H9 (cell line): Measurements from ENCODE around the gene SLC47A2. TPM values are rescaled to one million over a fixed set of nuclear protein-coding genes. Genes with fewer than 3 reads are reported as not detected.

Experiments
- DNase-seq: peaks from one replicate; pipeline ENCODE4 v3.0.0-alpha.2; 2017
- H2AFZ ChIP-seq: one replicate; pipeline ENCODE4 v1.6.1; 2013; ENCODE audit warnings: mild to moderate bottlenecking, low read length, control low read depth, moderate library complexity
- H2AK5ac ChIP-seq: 2 replicates; pipeline ENCODE4 v1.6.1; 2013; ENCODE audit warnings: low read length, control low read depth, mixed read lengths; ENCODE audit not compliant: insufficient read length
- H2BK120ac ChIP-seq: one replicate; pipeline ENCODE4 v1.6.1; 2013; ENCODE audit warnings: low read depth, mild to moderate bottlenecking, low read length, control low read depth, inconsistent platforms; ENCODE audit not compliant: poor library complexity, severe bottlenecking
- H2BK12ac ChIP-seq: 2 replicates; pipeline ENCODE4 v1.6.1; 2013; ENCODE audit warnings: low read length, control low read depth, mixed read lengths, low read depth; ENCODE audit not compliant: insufficient read length
- H2BK15ac ChIP-seq: 2 replicates; pipeline ENCODE4 v1.6.1; 2013; ENCODE audit warnings: low read depth, low read length, control low read depth
- H2BK20ac ChIP-seq: one replicate; pipeline ENCODE4 v1.6.1; 2013; ENCODE audit warnings: low read depth, mild to moderate bottlenecking, low read length, control low read depth, inconsistent platforms; ENCODE audit not compliant: poor library complexity, severe bottlenecking
- H2BK5ac ChIP-seq: 2 replicates; pipeline ENCODE4 v1.6.1; 2013; ENCODE audit warnings: low read length, control low read depth, mixed read lengths; ENCODE audit not compliant: insufficient read length
- H3K14ac ChIP-seq: 2 replicates; pipeline ENCODE4 v1.6.1; 2013; ENCODE audit warnings: low read length, control low read depth; ENCODE audit not compliant: insufficient read depth
- H3K18ac ChIP-seq: 2 replicates; pipeline ENCODE4 v1.6.1; 2013; ENCODE audit warnings: low read depth, mild to moderate bottlenecking, mixed read lengths, low read length, control low read depth; ENCODE audit not compliant: insufficient read length
- H3K23ac ChIP-seq: 2 replicates; pipeline ENCODE4 v1.6.1; 2013; ENCODE audit warnings: low read length, control low read depth, mixed read lengths, low read depth; ENCODE audit not compliant: insufficient read length
- H3K23me2 ChIP-seq: 2 replicates; pipeline ENCODE4 v1.6.1; 2013; ENCODE audit warnings: low read depth, mild to moderate bottlenecking, mixed read lengths, low read length, control low read depth; ENCODE audit not compliant: insufficient read length, poor library complexity, severe bottlenecking
- H3K27ac ChIP-seq: 2 replicates; pipeline ENCODE4 v1.5.1; 2013; ENCODE audit warnings: low read length, control low read depth, mixed read lengths, low read depth; ENCODE audit not compliant: insufficient read length
- H3K27me3 ChIP-seq: 2 replicates; pipeline ENCODE4 v1.6.1; 2013; ENCODE audit warnings: low read length, control low read depth, inconsistent platforms; ENCODE audit not compliant: insufficient read depth
- H3K4ac ChIP-seq: 2 replicates; pipeline ENCODE4 v1.6.1; 2013; ENCODE audit warnings: low read depth, mild to moderate bottlenecking, control low read depth, inconsistent platforms, low read length, moderate library complexity
- H3K4me1 ChIP-seq: 2 replicates; pipeline ENCODE4 v1.6.1; 2013; ENCODE audit warnings: low read length, control low read depth, inconsistent platforms; ENCODE audit not compliant: insufficient read depth
- H3K4me2 ChIP-seq: 2 replicates; pipeline ENCODE4 v1.6.1; 2013; ENCODE audit warnings: low read length, control low read depth, mixed read lengths; ENCODE audit not compliant: insufficient read length, insufficient read depth
- H3K56ac ChIP-seq: 2 replicates; pipeline ENCODE4 v1.6.1; 2013; ENCODE audit warnings: low read depth, mild to moderate bottlenecking, mixed read lengths, low read length, control low read depth; ENCODE audit not compliant: insufficient read length
- H3K79me1 ChIP-seq: 2 replicates; pipeline ENCODE4 v1.6.1; 2013; ENCODE audit warnings: low read depth, mild to moderate bottlenecking, moderate library complexity, low read length, control low read depth, inconsistent platforms; ENCODE audit not compliant: insufficient read depth, poor library complexity, severe bottlenecking
- H3K79me2 ChIP-seq: 2 replicates; pipeline ENCODE4 v1.6.1; 2013; ENCODE audit warnings: low read length, control low read depth, inconsistent platforms; ENCODE audit not compliant: insufficient read depth
- H3K9ac ChIP-seq: 2 replicates; pipeline ENCODE4 v1.6.1; 2013; ENCODE audit warnings: low read length, control low read depth, mixed read lengths; ENCODE audit not compliant: insufficient read length; ENCODE audit errors: extremely low read depth
- H3K9me3 ChIP-seq: one replicate; pipeline ENCODE4 v1.6.1; 2013; ENCODE audit warnings: low read depth, low read length, inconsistent platforms; ENCODE audit not compliant: control insufficient read depth
- H3T11ph ChIP-seq: one replicate; pipeline ENCODE4 v1.6.1; 2013; ENCODE audit warnings: mild to moderate bottlenecking, low read length, control low read depth, inconsistent platforms
- H4K20me1 ChIP-seq: one replicate; pipeline ENCODE4 v1.6.1; 2013; ENCODE audit not compliant: control insufficient read depth, insufficient read length, insufficient read depth
- H4K5ac ChIP-seq: 2 replicates; pipeline ENCODE4 v1.6.1; 2013; ENCODE audit warnings: low read depth, mild to moderate bottlenecking, mixed read lengths, low read length, control low read depth; ENCODE audit not compliant: insufficient read length
- H4K8ac ChIP-seq: replicated peaks from 2 replicates; pipeline ENCODE4 v1.6.1; 2013; ENCODE audit warnings: low read length, control low read depth, mixed read lengths, low read depth; ENCODE audit not compliant: insufficient read length
- H4K91ac ChIP-seq: 2 replicates; pipeline ENCODE4 v1.6.1; 2013; ENCODE audit warnings: low read depth, mild to moderate bottlenecking, moderate library complexity, mixed read lengths, low read length, control low read depth; ENCODE audit not compliant: insufficient read length
- H3K27ac Mint-ChIP-seq, 3 experiments: 2 replicates in 2 of 3; 3 replicates in 1 of 3; pipeline ENCODE4 v1.8.0; 2020 to 2021; ENCODE audit warnings: mixed read lengths in 3 of 3, mild to moderate bottlenecking in 1 of 3, moderate library complexity in 1 of 3
- H3K27me3 Mint-ChIP-seq: 2 replicates; pipeline ENCODE4 v1.8.0; 2021; ENCODE audit warnings: low read depth, mild to moderate bottlenecking, moderate library complexity, mixed read lengths
- H3K36me3 Mint-ChIP-seq, 3 experiments: 2 replicates in 2 of 3; 3 replicates in 1 of 3; pipeline ENCODE4 v1.8.0; 2020 to 2021; ENCODE audit warnings: low read depth in 3 of 3, mixed read lengths in 3 of 3; ENCODE audit not compliant: insufficient read depth in 1 of 3
- H3K4me1 Mint-ChIP-seq, 2 experiments: 2 replicates each; pipeline ENCODE4 v1.8.0; 2020; ENCODE audit warnings: mixed read lengths in 2 of 2
- H3K4me3 Mint-ChIP-seq, 2 experiments: 2 replicates in 1 of 2; 3 replicates in 1 of 2; pipeline ENCODE4 v1.8.0; 2020 to 2021; ENCODE audit warnings: mild to moderate bottlenecking in 2 of 2, mixed read lengths in 2 of 2, moderate library complexity in 1 of 2
- H3K9me3 Mint-ChIP-seq, 2 experiments: 2 replicates in 1 of 2; 3 replicates in 1 of 2; pipeline ENCODE4 v1.8.0; 2020; ENCODE audit warnings: mild to moderate bottlenecking in 2 of 2, mixed read lengths in 2 of 2, moderate library complexity in 1 of 2
- WGBS: extraction: QIAGEN DNeasy Blood & Tissue Kit; methylation state at CpG from one replicate; pipeline ENCODE4 v1.1.7; 2013; ENCODE audit warnings: missing lambda C conversion rate, low lambda C conversion rate, mixed read lengths; ENCODE audit not compliant: insufficient read length; ENCODE audit errors: extremely low coverage; 5-methylcytosine and 5-hydroxymethylcytosine counted together
- total RNA-seq: library from RNA; stranded (reverse); gene quantifications from 2 replicates; pipeline ENCODE4 v1.2.1, GENCODE V29; 2021
- TF ChIP-seq, protein P1 (sequence below): fragments of 200-600 bp; sonication (generic); conservative IDR thresholded peaks from 3 replicates; pipeline ENCODE4 v1.8.0; 2021; ENCODE audit warnings: antibody characterized with exemption, mild to moderate bottlenecking

The SLC47A2 gene
- total RNA-seq, 1 experiment from 2014 or later: not detected

DNA sequence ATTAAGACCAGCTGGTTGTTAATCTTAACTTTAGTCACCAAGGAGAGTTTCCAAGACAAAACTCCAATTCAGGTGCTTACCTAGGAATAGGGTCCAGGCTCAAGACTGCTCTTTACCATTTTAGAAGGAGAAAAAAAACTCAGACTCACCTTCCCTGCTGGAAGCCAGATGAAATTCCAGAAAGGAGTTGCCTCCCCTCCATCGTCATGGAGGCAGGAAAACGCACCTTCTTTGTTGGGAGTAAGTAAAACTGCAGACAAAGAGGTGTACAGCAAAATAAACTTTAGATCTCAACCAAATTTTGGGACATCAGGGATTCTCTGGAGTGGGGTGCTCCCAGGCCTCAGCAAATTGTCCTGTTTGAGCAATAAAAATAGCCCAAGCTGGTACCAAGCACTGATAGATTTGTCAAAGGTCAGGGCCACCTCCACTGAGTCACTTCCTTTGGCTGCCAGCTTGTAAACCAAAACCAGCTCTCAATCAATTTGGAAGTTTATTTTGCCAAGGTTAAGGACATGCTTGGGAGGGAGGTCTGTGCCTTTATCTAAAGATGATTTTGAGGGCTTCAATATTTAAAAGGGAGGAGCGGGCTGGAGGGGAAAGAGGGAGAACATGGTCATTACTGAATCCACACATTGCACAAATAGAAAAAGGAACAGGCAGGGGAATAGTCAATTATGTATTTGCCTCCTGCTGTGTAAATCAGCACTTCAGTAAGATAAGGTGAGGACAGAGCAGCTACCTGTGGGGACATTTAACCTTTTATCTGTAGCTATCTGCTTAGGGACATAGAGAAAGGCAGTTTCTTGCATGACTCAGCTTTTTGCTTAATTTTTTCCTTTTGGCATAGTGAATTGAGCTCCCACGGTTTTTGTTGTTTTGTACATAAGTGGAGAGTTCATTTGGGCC lies 69.3 kb downstream of the SLC47A2 start:
- peaks cover 9% of the 10 kb centered on the region; the same call in 1 of the 2 replicates for H3K79me2 ChIP-seq
- no peak overlapping the region for H2BK120ac ChIP-seq
- H2BK20ac ChIP-seq: no peak overlapping the region
- Mint-ChIP-seq H3K4me1 (peaks cover 46 to 58% of the 10 kb centered on the region in 2 experiments), H3K27ac (peak overlapping the region; percentile 22 to 95 (median 87); a peak in 3 of 7 replicates), H3K4me3 (peak overlapping the region; percentile 82 to 85), H3K27me3 (peaks cover 9% of the 10 kb centered on the region), H3K9me3 (peaks cover 0 to under 1% of the 10 kb centered on the region in 2 experiments; a peak in 1 of 5 replicates), H3K36me3 (peaks cover 4 to 8% (median 5%) of the 10 kb centered on the region in 3 experiments)
- peaks cover 3% of the 10 kb centered on the region for H3K79me1 ChIP-seq
- peak overlapping the region; percentile 79 for H3K4me2 ChIP-seq
- no peak overlapping the region for H3K14ac ChIP-seq
- H2BK5ac ChIP-seq: no peak overlapping the region
- H3K4ac ChIP-seq: no peak overlapping the region
- peaks cover 2% of the 10 kb centered on the region for H4K20me1 ChIP-seq
- H3K27me3 ChIP-seq: no peaks in the 10 kb centered on the region; the same call in 1 of the 2 replicates
- no peak overlapping the region for H2BK15ac ChIP-seq
- no peak overlapping the region for H3K9ac ChIP-seq
- no peak overlapping the region for H4K5ac ChIP-seq
- DNase-seq: peak; percentile 64
- H2BK12ac ChIP-seq: no peak overlapping the region
- TF ChIP-seq, protein P1, sequence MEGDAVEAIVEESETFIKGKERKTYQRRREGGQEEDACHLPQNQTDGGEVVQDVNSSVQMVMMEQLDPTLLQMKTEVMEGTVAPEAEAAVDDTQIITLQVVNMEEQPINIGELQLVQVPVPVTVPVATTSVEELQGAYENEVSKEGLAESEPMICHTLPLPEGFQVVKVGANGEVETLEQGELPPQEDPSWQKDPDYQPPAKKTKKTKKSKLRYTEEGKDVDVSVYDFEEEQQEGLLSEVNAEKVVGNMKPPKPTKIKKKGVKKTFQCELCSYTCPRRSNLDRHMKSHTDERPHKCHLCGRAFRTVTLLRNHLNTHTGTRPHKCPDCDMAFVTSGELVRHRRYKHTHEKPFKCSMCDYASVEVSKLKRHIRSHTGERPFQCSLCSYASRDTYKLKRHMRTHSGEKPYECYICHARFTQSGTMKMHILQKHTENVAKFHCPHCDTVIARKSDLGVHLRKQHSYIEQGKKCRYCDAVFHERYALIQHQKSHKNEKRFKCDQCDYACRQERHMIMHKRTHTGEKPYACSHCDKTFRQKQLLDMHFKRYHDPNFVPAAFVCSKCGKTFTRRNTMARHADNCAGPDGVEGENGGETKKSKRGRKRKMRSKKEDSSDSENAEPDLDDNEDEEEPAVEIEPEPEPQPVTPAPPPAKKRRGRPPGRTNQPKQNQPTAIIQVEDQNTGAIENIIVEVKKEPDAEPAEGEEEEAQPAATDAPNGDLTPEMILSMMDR: no peak
- no peak overlapping the region for H2AFZ ChIP-seq
- peaks cover 10% of the 10 kb centered on the region for H3K23me2 ChIP-seq
- no peak overlapping the region for H3T11ph ChIP-seq
- peaks cover 5% of the 10 kb centered on the region; the same call in 1 of the 2 replicates for H3K4me1 ChIP-seq
- no peak overlapping the region for H4K8ac ChIP-seq
- no peaks in the 10 kb centered on the region for H3K9me3 ChIP-seq
- H4K91ac ChIP-seq: no peak overlapping the region
- H3K27ac ChIP-seq: no peak overlapping the region
- WGBS: no CpG with 5 or more reads among the region's 4 CpGs
- no peak overlapping the region for H3K56ac ChIP-seq
- H3K23ac ChIP-seq: no peak overlapping the region
- no peak overlapping the region for H3K18ac ChIP-seq
- no peak overlapping the region for H2AK5ac ChIP-seq
